CMK (cell line): ENCODE measurements around the gene EID3.
"Not testable (repeated sequence)": the region's sequence is repeated elsewhere in the genome, so short reads cannot be mapped to it uniquely, and the experiment has no call there.

Experiments used
- DNase-seq: peaks from one replicate; pipeline ENCODE4 v3.0.0-alpha.2; 2010; ENCODE audit warnings: low read depth

The EID3 gene

DNA sequence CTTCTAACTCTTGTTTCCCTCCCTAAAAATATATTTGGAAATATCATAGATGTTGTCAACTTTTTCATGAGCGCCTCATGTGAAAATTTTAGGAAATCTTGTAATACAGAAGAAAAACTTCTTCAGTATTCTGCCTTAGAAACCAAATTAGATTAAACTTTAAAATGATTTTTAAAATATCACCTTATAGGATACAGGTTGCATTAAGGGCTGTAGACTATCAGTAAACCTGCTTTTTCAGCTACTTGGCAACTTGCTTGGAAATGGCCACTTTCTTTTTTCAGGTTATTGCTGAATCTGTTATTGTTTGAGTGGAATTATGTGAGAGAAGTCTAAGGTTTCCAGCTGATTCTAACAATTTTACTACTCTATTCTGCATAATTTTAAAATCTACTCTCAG lies 9.1 kb downstream of the EID3 start:
- DNase-seq = no peak

DNA sequence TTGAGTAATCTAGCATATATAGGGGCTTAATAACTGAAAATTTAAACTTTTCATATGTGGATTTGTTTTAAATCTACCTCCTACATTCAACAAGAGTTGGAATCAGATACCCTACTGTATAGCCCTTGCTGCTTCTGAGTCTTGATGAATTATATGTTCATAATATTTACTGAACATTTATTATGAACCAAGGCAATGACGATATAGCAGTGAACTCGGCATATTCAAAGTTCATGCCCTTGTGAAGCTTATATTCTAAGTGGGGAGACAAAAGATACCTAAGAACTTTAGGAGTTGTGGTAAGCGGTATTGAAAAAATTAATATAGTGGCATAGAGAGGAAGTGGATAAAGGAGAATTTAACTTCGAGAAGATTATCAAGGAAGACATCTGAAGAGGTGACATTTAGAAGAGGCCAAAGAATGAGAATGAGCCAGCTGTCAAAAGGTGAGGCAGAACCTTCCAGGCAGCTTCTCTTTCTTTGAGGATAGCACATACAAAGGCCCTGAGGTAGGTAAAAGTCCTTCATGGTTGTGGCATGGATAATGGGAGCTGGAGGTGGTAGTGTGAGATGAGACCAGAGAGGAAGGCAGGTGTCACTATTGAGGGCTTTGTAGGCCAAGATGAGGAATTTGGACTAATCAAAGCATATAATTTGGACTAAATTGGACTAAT lies 10.2 kb downstream of the EID3 start:
- DNase-seq = no peak

DNA sequence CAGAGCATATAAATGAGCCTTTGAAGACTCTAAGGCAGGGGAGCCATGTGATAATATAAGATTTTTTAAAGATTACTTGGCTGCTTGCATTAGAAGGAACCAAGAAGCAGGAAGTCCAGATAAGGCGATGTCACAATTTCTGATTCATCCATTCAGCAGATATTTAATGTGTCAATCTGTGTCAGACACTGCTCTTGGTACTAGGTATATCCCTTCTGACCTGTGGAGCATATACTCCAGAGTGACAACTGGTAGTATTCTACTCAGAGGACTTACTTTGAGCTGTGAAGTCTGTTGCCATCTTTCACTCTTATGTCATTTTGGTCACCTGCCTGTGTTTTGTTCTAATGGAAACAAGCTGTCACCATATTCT lies 10.7 kb downstream of the EID3 start:
- no peak for DNase-seq

DNA sequence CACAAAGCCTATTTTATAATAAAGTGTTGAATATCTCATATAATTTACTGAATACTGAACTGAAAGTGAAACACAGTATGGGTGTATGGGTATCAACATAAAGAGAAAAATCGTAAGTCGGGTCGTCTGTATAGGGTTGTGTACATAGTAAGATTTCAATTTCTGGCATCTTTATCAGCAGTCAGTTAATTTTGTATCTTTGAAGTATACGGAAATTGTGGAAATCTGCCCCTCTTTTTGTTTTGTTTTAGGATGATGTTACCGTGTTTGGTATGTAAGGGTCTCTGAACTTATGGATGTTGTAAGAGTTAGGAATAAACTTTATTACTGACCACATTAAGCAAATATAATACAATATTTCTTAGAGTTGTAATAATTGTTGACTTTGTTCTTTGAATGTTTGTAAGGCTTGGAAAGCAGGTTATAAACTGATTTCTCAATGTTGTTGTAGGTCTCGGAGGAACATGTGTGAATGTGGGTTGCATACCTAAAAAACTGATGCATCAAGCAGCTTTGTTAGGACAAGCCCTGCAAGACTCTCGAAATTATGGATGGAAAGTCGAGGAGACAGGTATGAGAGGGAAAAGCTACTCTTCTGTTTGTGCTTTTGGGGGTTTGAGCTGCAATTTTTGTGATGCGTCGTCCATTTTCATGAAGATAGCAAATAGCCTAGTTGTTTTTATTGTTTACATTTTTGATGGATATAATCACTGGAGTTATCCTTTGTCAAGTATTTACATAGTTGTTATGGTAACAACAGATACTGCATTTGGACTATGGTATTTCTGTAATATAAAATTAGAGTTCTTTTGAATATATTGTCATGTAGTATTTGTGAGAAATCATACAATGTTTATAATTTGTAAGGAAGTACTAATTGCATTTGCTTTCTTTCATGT lies 12.0 kb downstream of the EID3 start:
- no peak for DNase-seq

DNA sequence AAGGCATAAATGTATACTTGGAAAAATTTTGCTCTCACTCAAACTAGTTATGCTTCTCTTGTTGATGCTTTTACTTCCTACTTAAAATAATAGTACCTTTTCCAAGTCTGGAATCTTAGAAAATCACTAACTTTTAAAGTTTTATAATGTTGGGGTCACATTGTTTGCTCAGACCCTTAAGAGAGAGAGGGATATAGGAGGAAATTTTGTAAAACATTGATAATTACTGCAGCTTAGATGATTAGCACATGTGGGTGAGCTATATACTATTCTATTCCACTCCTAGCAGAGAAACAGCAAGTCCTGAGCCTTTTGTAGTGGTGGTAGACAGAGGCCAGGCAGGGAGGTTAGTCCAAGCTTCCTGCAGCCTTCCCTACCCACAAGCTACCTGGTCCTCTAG lies 13.4 kb downstream of the EID3 start:
- DNase-seq = no peak

DNA sequence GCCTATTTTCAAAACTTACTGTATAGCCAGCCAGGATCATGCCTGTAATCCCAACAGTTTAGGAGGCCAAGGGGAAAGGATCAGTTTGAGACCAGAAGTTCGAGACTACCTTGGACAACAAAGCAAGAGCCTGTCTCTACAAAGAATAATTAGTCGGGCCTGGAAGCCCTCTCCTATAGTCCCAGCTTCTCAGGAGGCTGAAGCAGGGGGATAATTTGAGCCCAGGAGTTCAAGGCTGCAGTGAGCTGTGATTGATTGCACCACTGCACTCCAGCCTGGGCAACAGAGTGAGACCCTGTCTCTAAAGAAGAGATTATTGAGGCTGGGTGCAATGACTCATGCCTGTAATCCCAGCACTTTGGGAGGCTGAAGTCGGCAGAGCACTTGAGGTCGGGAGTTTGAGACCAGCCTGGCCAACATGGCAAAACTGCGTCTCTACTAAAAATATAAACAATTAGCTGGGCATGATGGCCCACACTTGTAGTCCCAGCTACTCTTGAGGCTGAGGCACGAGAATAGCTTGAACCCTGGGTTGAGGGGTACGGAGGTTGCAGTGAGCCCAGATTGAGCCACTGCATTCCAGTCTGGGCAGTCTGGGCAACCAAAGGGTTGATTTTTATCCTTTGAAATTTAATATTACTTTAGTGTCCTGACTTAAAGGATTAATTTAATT lies 14.1 kb downstream of the EID3 start:
- DNase-seq = no peak

DNA sequence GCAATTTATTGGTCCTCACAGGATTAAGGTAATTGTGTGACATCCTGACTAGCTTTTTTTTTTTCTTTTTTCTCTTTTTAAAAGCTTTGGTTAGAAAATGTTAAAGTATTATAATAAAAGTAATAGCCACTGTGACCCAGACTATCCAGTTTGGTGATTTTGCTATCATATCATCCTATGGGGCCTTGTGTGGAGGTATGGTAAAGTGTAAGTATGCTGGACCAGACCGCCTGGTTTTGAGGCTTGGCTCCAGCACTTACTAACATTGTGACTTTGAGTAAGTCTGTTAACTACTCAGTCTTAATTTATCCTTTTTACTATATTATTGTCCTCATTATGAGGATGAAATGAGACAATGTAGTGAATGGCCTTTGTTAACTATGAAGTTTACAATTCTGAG lies 15.5 kb downstream of the EID3 start:
- no peak for DNase-seq

DNA sequence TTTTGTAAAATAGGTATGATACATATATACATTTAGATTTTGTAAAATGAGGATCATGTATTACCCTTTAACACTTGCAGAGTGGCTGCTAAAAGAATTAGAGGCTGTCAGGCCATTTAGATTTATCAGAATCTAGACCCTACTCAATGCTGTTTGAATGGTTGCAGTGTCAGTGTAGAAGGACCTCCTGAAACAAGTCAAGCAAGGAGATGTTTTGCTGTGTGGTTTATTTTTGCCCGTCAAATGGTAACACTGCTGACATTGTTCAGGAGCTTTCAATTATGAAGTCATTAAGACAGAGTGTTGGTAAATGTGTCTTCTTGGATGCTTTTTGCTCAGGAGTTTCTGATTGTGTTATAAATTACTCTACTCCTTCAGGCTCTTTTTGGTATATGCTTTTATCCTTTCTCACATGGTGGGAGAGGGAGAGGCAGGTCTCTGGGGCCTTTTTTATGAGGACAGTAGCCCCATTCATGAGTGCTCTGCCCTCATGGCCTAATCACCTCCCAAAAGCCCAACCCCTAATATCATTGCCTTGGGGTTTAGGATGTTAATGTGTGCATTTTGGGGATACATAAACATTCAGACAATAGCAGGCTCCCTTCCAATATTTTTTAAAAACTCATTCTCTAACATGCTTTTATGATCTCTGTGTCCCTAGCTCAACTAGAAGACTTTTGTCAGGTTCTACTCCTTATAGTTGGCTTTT lies 16.5 kb downstream of the EID3 start:
- DNase-seq = no peak

DNA sequence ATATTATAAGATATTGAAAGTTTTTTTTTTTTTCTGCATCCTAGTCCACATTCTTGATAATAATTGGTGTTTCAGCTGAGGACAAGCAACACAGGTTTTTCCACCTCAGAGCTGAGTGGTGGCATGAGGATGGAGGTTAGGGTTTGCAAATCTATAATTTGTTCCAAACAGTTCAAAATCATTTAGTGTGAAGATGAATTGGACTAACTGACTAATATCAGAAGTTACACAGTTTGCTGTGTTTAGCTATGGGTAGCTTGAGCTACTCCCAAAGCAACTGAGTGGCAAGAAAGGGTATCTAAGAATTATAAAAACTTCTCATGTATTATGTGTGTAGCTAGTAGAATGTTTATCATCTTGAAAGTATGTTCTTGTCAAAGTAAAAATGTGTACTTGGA lies 17.1 kb downstream of the EID3 start:
- no peak for DNase-seq

DNA sequence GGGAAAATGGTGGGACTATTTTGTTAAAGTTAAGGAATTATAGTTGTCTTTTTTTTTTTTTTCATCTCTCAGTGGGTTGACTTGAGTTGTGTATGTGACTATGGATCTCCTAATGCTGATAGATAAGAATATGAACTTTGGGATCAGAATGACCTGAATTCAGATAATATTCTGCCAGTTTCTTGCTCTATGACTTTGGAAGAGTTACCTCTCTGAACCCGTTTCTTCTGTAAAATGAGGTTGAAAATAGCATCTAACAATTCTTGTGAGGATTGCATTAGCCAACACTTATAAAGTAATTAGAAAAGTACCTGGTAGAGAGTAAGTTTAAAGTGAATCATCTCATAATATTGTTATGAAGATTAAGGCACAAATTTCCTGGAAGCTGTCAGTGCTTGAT lies 18.4 kb downstream of the EID3 start:
- DNase-seq = no peak

DNA sequence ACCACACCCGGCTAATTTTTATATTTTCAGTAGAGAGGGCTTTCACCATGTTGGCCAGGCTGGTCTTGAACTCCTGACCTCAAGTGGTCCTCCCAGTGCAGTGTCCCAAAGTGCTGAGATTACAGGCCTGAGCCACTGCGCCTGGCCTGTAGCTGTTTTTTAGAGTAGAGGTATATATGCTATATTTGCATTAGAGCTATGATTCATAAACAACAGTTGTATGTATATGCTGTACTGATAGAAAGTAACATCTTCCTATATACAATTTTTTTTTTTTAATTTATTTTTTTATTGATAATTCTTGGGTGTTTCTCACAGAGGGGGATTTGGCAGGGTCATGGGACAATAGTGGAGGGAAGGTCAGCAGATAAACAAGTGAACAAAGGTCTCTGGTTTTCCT lies 19.0 kb downstream of the EID3 start:
- not testable (repeated sequence) for DNase-seq

DNA sequence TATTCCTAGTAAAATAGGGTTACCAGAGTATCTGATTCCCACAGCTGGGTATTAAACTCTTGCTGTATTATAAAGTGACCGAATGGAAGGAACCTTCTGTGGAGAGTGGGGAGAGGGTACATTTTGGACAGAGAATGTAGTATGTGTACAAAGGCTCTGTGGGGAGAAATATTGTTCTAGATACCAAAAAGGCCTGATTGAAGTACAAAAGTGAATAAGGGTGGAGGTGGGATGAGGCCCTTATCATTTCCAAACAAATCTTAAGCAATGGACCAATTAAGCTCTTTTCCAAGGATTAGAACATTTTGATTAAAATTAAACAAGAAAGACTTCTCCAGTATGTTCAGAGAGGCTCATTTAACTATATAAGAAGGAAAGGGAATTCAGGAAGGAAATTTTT lies 20.4 kb downstream of the EID3 start:
- no peak for DNase-seq

DNA sequence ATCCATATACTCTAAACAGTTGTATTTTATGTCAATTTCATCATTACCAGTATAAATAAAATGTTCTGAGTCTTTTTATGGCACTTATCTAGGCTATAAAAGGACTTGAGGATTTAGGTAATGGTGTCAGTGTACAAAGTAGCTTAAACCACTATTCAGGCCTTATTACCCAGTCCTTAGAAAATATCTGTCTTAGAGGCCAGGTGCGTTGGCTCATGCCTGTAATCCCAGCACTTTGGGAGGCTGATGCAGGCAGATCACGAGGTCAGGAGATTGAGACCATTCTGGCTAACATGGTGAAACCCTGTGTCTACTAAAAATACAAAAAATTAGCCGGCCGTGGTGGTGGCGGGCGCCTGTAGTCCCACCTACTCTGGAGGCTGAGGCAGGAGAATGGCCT lies 24.7 kb downstream of the EID3 start:
- not testable (repeated sequence) for DNase-seq

DNA sequence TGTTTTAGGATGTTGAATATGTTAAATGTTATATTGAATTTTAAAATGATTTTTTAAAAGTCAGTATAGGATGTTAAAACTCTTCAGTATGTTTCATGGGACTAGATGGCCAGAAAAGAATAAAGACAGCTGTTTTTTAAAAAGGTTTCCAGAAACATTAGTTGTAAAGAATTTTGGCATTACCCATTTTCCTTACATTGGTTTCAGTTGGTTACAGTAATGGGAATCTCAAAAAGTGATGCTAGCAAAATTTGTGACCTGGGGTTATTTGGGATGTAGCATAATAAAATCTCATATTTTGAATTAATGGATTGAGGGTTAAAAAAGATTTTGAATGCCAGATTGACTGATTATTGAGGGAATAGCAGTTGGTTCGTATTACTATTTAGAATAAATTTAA lies 25.3 kb downstream of the EID3 start:
- DNase-seq = no peak

DNA sequence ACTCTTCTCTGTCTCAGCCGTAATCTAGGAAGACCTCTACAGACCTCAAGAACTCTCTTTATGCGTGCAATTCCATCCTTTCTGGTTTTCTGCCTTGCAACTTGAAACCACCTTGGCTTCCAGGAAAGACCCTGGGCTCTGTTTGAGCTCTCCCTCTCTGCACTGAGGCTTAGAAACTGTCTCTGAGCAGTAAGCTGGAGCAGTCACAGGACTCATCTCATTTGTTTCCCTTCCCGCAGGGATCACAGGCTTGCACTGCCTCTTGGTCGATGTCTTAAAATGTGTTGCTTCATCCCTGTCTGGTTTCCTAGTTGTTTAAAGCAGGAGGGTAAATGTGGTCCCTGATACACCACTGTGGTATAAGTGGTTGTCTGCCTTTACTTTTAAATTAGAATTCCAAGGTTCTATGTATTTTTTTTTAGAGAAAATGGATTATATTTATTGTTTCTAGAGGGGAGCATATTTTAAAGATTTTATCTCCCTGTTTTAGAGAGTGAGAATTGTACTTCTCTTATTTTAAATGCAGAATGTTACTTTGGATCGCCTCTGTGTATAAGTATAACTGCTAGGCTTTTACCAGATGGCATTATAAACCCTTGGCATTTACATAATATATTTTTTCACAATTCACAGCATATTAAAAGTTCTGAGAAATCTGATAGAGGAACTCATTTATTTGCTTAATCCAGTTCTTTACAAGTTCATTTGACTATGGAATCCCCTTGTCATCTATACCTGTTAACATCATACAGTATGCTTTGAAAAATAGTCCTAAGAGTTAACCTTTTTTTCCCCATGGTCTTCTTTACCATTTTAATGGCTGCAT lies 26.4 kb downstream of the EID3 start:
- no peak for DNase-seq

DNA sequence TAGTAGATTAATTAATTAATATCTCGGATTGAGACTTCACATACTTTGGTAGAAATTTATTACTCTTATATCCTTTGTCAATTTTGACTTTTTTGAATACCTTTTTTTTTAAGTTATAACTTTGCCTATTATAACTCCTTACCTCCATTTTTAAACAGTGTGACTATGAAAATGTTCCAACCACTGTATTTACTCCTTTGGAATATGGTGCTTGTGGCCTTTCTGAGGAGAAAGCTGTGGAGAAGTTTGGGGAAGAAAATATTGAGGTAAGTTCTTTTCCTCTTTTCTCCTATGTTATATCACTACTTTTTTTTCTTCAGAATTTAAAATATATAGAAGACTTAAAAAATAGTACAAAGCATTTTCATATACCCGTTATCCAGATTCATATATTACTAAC lies 27.8 kb downstream of the EID3 start:
- DNase-seq = no peak

DNA sequence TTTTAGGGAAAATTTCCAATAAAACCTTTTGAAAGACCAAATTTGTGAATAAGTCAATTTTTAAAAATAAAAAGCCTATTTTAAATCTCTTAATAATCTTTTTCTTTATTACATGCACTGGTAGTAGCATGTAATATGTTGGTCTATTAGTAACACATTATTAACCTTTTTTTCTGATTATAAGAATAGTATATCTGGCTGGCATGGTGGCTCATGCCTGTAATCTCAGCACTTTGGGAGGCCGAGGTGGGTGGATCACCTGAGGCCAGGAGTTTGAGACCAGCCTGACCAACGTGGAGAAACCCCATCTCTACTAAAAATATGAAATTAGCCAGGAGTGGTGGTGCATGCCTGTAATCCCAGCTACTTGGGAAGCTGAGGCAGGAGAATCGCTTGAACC lies 28.7 kb downstream of the EID3 start:
- not testable (repeated sequence) for DNase-seq

DNA sequence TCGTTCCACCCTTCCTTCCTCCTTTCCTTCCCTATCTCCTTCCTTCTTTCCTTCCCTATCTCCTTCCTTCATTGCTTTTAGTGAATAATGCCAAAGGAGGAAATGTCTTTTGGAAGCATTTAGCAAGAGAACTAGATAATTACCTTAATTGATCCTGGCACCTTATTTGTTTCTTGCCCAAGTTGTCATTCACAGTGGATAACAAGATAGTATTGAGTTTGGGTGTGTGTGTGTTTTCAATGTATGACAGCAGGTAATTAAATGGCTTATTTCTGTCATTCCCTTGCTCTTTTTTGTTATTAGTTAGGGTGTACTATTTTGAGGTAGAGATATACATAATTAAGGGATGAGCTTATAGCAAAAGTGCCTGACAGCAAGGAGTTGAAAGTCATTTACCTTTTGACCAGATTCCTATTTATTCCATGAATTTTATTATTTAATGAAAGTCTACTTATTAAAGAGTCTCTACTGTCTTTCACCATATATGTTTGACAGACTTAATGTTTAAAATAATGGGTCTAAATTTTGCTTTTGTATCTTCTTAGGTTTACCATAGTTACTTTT lies 30.2 kb downstream of the EID3 start:
- no peak for DNase-seq

DNA sequence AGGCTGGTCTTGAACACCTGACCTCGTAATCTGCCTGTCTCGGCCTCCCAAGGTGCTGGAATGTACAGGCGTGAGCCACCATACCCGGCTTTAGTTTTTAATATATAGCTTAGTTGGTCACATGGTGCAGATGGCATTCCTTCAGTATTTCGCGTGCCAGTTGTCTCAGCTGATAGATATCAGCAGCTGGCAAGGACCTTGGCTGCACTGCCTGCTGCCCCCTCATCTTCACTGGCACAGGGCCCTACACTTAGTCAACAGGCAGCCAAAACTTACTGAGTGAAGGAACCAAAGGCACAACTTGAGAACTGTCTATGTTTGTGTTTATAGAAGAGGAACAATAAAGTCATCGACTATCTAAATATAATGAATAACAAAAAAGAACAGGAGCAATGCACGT lies 31.0 kb downstream of the EID3 start:
- DNase-seq = no peak

DNA sequence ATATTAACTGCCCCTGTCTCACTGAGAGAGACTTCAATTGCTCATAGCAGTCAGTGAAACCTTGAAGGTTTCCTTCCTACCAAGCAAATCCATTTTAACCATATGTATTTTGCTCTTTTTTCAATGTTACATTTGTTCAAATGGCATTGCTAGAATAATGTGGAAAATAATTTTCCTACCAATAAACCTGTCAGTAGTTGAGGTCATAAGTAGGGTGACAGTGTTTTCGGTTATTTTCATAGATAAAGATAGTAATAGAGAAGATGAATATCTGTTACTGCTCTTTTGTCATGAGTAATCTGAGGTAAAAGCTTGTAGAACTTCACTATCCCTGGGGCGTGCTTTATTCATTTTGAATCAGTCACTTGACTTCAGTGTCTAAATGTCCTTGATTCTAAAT lies 32.6 kb downstream of the EID3 start:
- no peak for DNase-seq

DNA sequence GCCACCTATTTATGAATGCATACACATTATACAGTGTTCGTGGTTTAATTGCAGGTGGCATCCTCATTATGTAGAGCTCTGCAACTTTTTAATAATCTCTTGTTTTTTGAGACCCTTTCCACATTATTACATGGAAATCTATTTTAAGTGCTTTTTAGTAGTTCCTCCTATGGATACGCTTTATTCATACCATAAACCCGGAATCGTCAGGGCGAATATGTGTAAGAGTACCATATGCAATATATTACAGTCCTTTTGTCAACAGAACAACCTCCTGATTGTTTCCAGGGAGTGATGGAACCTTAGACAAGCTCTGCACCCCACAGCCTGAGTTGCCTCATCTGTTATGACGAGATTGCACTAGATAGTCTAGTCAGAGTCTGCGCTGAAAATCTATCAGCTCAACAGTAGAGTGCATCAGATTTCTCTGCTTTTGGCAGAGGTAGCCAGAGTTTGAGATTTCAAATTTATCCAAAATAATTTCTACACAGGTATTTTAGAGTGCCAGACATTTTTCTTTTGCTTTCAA lies 33.6 kb downstream of the EID3 start:
- no peak for DNase-seq
